Measurements from ENCODE around the gene NDUFA13. TPM values are rescaled to one million over a fixed set of nuclear protein-coding genes. Genes with fewer than 3 reads are reported as not detected.

Gene NDUFA13
- polyA plus RNA-seq, 1 donor from 2014 or later, result 266 TPM

- TF ChIP-seq EP300 (conservative IDR thresholded peaks at IDR 0.05; ENCODE audit: poor library complexity, severe bottlenecking) (no peak), RAD21 (conservative IDR thresholded peaks at IDR 0.05) (no peak), REST (IDR thresholded peaks at IDR 0.05; ENCODE audit: borderline replicate concordance) (no peak), EZH2 (IDR thresholded peaks at IDR 0.05; ENCODE audit: borderline replicate concordance, insufficient read depth, low read length, poor library complexity, severe bottlenecking) (no peak), MXI1 (conservative IDR thresholded peaks at IDR 0.05; ENCODE audit: poor library complexity, severe bottlenecking) (no peak), TAF1 (IDR thresholded peaks at IDR 0.05; ENCODE audit: low read depth) (no peak), SMC3 (conservative IDR thresholded peaks at IDR 0.05; ENCODE audit: poor library complexity) (no peak)
- Histone ChIP-seq H4K20me1 (ENCODE audit: insufficient read depth) (no peaks in the 10 kb centered on the region), H3K4me2 (ENCODE audit: low read length) (no peak overlapping the region), H3K27me3 (ENCODE audit: insufficient read depth, low read depth, low read length) (no peaks in the 10 kb centered on the region), H3K9ac (ENCODE audit: low read length) (no peak overlapping the region), H3K27ac (ENCODE audit: low read length) (no peak overlapping the region), H3K9me3 (ENCODE audit: low read length) (no peaks in the 10 kb centered on the region), H3K4me3 (ENCODE audit: low read length) (no peak overlapping the region), H2AFZ (ENCODE audit: low read depth, low read length) (no peak overlapping the region), H3K9me2 (ENCODE audit: insufficient read depth, low read length) (no peaks in the 10 kb centered on the region), H3K36me3 (ENCODE audit: insufficient read depth, low read length) (no peaks in the 10 kb centered on the region), H3K79me2 (replicated peaks; ENCODE audit: insufficient read depth, low read length) (no peaks in the 10 kb centered on the region), H3F3A (ENCODE audit: insufficient read depth, low read length, poor library complexity, severe bottlenecking) (no peaks in the 10 kb centered on the region)
Observed at GRCh38 chr19:19540064-19540714, 24.2 kb downstream of the NDUFA13 start.

- H3K9me3 ChIP-seq (ENCODE audit: low read length), result no peaks in the 10 kb centered on the region
- no peaks in the 10 kb centered on the region for H3K36me3 ChIP-seq (ENCODE audit: insufficient read depth, low read length)
- H3F3A ChIP-seq (ENCODE audit: insufficient read depth, low read length, poor library complexity, severe bottlenecking), result no peaks in the 10 kb centered on the region
- no peak overlapping the region for H3K27ac ChIP-seq (ENCODE audit: low read length)
- no peak overlapping the region for H3K9ac ChIP-seq (ENCODE audit: low read length)
- TF ChIP-seq RAD21 (conservative IDR thresholded peaks at IDR 0.05) (no peak), TAF1 (IDR thresholded peaks at IDR 0.05; ENCODE audit: low read depth) (no peak), SMC3 (conservative IDR thresholded peaks at IDR 0.05; ENCODE audit: poor library complexity) (no peak), EZH2 (IDR thresholded peaks at IDR 0.05; ENCODE audit: borderline replicate concordance, insufficient read depth, low read length, poor library complexity, severe bottlenecking) (no peak), CTCF (IDR thresholded peaks at IDR 0.05; ENCODE audit: poor library complexity, severe bottlenecking) (no peak), EP300 (conservative IDR thresholded peaks at IDR 0.05; ENCODE audit: poor library complexity, severe bottlenecking) (no peak), MXI1 (conservative IDR thresholded peaks at IDR 0.05; ENCODE audit: poor library complexity, severe bottlenecking) (no peak), POLR2AphosphoS5 (IDR thresholded peaks at IDR 0.05) (no peak), REST (IDR thresholded peaks at IDR 0.05; ENCODE audit: borderline replicate concordance) (no peak)
- H2AFZ ChIP-seq (ENCODE audit: low read depth, low read length), result no peak overlapping the region
- no peaks in the 10 kb centered on the region for H3K9me2 ChIP-seq (ENCODE audit: insufficient read depth, low read length)
- no peaks in the 10 kb centered on the region for H4K20me1 ChIP-seq (ENCODE audit: insufficient read depth)
- no peak overlapping the region for H3K4me2 ChIP-seq (ENCODE audit: low read length)
- no peak overlapping the region for H3K4me3 ChIP-seq (ENCODE audit: low read length)
- H3K79me2 ChIP-seq (replicated peaks; ENCODE audit: insufficient read depth, low read length), result no peaks in the 10 kb centered on the region
- no peaks in the 10 kb centered on the region for H3K27me3 ChIP-seq (ENCODE audit: insufficient read depth, low read depth, low read length)
Observed at GRCh38 chr19:19540715-19541515, 24.9 kb downstream of the NDUFA13 start.
